SIG-M5 (cell line): ENCODE results near the gene ABCG1.

Experiments used
- DNase-seq: peaks from one replicate; lab custom pipeline; 2025; lab: John Stamatoyannopoulos, UW

Gene ABCG1

GRCh38 chr21:42232176-42232825 is 13.4 kb downstream of the ABCG1 start:
- DNase-seq: no peak

GRCh38 chr21:42233067-42233961 is 14.4 kb downstream of the ABCG1 start:
- DNase-seq: peak; percentile 63

GRCh38 chr21:42234041-42234440 is 15.1 kb downstream of the ABCG1 start:
- DNase-seq: no peak

GRCh38 chr21:42234464-42235241 is 15.7 kb downstream of the ABCG1 start:
- DNase-seq: no peak

GRCh38 chr21:42235593-42235992 is 16.7 kb downstream of the ABCG1 start:
- DNase-seq: no peak

GRCh38 chr21:42236014-42236413 is 17.1 kb downstream of the ABCG1 start:
- no peak for DNase-seq

- no peak for DNase-seq
Observed at GRCh38 chr21:42236693-42237092, 17.8 kb downstream of the ABCG1 start.

- no peak for DNase-seq
Observed at GRCh38 chr21:42237161-42237560, 18.2 kb downstream of the ABCG1 start.

GRCh38 chr21:42237577-42237976 is 18.6 kb downstream of the ABCG1 start:
- no peak for DNase-seq

- no peak for DNase-seq
Observed at GRCh38 chr21:42238185-42238934, 19.4 kb downstream of the ABCG1 start.

- DNase-seq: no peak
Observed at GRCh38 chr21:42239556-42239955, 20.6 kb downstream of the ABCG1 start.

- no peak for DNase-seq
Observed at GRCh38 chr21:42239973-42240372, 21.0 kb downstream of the ABCG1 start.

- DNase-seq: no peak
Observed at GRCh38 chr21:42242611-42243010, 23.7 kb downstream of the ABCG1 start.

- no peak for DNase-seq
Observed at GRCh38 chr21:42243026-42243425, 24.1 kb downstream of the ABCG1 start.

GRCh38 chr21:42245331-42246193 is 26.6 kb downstream of the ABCG1 start:
- no peak for DNase-seq

- DNase-seq: no peak
Observed at GRCh38 chr21:42247716-42248115, 28.8 kb downstream of the ABCG1 start.

GRCh38 chr21:42248241-42248640 is 29.3 kb downstream of the ABCG1 start:
- no peak for DNase-seq

GRCh38 chr21:42248783-42249597 is 30.1 kb downstream of the ABCG1 start:
- peak; percentile 24 for DNase-seq

- DNase-seq: no peak
Observed at GRCh38 chr21:42250422-42251403, 31.8 kb downstream of the ABCG1 start.
